Endothelial cell of umbilical vein (primary cell): ENCODE data around the gene FBXW4. TPM values are rescaled to one million over a fixed set of nuclear protein-coding genes. Genes with fewer than 3 reads are reported as not detected.

Source experiments
- BruUV-seq: library from RNA; stranded (reverse); fragments of 400-500 nt; replicated peaks from 2 replicates; lab custom pipeline; 2021; lab: Mats Ljungman, UMichigan
- CTCF ChIA-PET: fragments of 300-600, 350-600 bp; sonication (Branson Sonifier 250); formaldehyde crosslinking; loops from one replicate; lab custom pipeline; 2021; ENCODE audit warnings: antibody characterized with exemption, inconsistent platforms; lab: Charles Lee
- POLR2A ChIA-PET: fragments of 300-600, 350-600 bp; sonication (Branson Sonifier 250); formaldehyde crosslinking; loops from one replicate; lab custom pipeline; 2021; ENCODE audit warnings: antibody characterized with exemption, inconsistent platforms; lab: Charles Lee
- DNase-seq: peaks from one replicate; pipeline ENCODE4 v3.0.0-alpha.2; 2011; ENCODE audit warnings: low read depth, low spot score
- FAIRE-seq: peaks from 2 replicates; lab custom pipeline; 2011; peaks lifted over from hg19 to GRCh38; lab: Jason Lieb, UNC
- H2AFZ ChIP-seq: 2 replicates; pipeline ENCODE4 v1.6.0; 2012; ENCODE audit warnings: low read depth, low read length, control low read depth, inconsistent platforms
- H3K27ac ChIP-seq: 2 replicates; pipeline ENCODE4 v1.5.1; 2011; ENCODE audit warnings: low read depth, mild to moderate bottlenecking, control low read depth, low read length, moderate library complexity; ENCODE audit not compliant: insufficient read depth
- H3K27me3 ChIP-seq, 2 experiments: 2 replicates each; pipeline versions ENCODE4 v1.6.0 to v1.6.1; 2011; ENCODE audit warnings: low read length in 2 of 2, mixed read lengths in 1 of 2; ENCODE audit not compliant: control insufficient read depth in 2 of 2, insufficient read depth in 2 of 2
- H3K36me3 ChIP-seq, 2 experiments: 2 replicates in 1 of 2; 3 replicates in 1 of 2; pipeline ENCODE4 v1.5.1; 2011; ENCODE audit warnings: low read length in 2 of 2, mild to moderate bottlenecking in 1 of 2, moderate library complexity in 1 of 2; ENCODE audit not compliant: control insufficient read depth in 2 of 2, insufficient read depth in 2 of 2; ENCODE audit errors: extremely low read depth in 1 of 2
- H3K4me1 ChIP-seq: 3 replicates; pipeline ENCODE4 v1.5.1; 2011; ENCODE audit warnings: mild to moderate bottlenecking, low read length; ENCODE audit not compliant: control insufficient read depth, insufficient read depth; ENCODE audit errors: extremely low read depth
- H3K4me2 ChIP-seq: 2 replicates; pipeline ENCODE4 v1.6.1; 2011; ENCODE audit warnings: low read length, control low read depth, mixed read lengths; ENCODE audit not compliant: insufficient read depth
- H3K4me3 ChIP-seq, 3 experiments: fragments of 200-600 bp in 1 of 3; sonication (generic), shearing (Covaris generic) in 1 of 3; replicated peaks in 1 of 3; 2 replicates each; pipeline ENCODE4 v1.5.1; 2011 to 2016; ENCODE audit warnings: control low read depth in 3 of 3, low read length in 3 of 3, mild to moderate bottlenecking in 2 of 3, inconsistent platforms in 1 of 3, low read depth in 1 of 3, moderate library complexity in 1 of 3; ENCODE audit not compliant: insufficient read depth in 1 of 3
- H3K79me2 ChIP-seq: 2 replicates; pipeline ENCODE4 v1.6.0; 2012; ENCODE audit warnings: low read length, inconsistent platforms; ENCODE audit not compliant: control insufficient read depth, insufficient read depth
- H3K9ac ChIP-seq: replicated peaks from 2 replicates; pipeline ENCODE3; 2011; ENCODE audit warnings: low read length, control low read depth; ENCODE audit not compliant: insufficient read depth; ENCODE audit errors: extremely low read depth
- H3K9me1 ChIP-seq: replicated peaks from 3 replicates; pipeline ENCODE4 v1.6.0; 2011; ENCODE audit warnings: mild to moderate bottlenecking, low read length; ENCODE audit not compliant: control insufficient read depth, insufficient read depth; ENCODE audit errors: extremely low read depth
- H3K9me3 ChIP-seq: replicated peaks from 2 replicates; pipeline ENCODE4 v1.5.1; 2012; ENCODE audit warnings: low read length, inconsistent platforms; ENCODE audit not compliant: control insufficient read depth, insufficient read depth
- H4K20me1 ChIP-seq: replicated peaks from 2 replicates; pipeline ENCODE3; 2011; ENCODE audit warnings: mild to moderate bottlenecking, low read length; ENCODE audit not compliant: control insufficient read depth, insufficient read depth; ENCODE audit errors: extremely low read depth
- CTCF ChIP-seq, 2 donors: IDR thresholded peaks; 1 replicate in 1 of 2; 2 replicates in 1 of 2; pipeline ENCODE4 v1.5.1; 2011; ENCODE audit warnings: low read length in 2 of 2, mild to moderate bottlenecking in 2 of 2, moderate library complexity in 2 of 2, control low read depth in 1 of 2, inconsistent platforms in 1 of 2, low read depth in 1 of 2; ENCODE audit not compliant: insufficient read depth in 1 of 2; ENCODE audit errors: extremely low read depth in 1 of 2
- EZH2 ChIP-seq: IDR thresholded peaks from 2 replicates; pipeline ENCODE4 v1.6.1; 2012; ENCODE audit warnings: borderline replicate concordance, low read depth, mild to moderate bottlenecking, moderate library complexity, low read length, inconsistent platforms; ENCODE audit not compliant: severe bottlenecking
- FOS ChIP-seq: IDR thresholded peaks from 2 replicates; pipeline ENCODE4 v1.6.1; 2011; ENCODE audit warnings: mild to moderate bottlenecking, low read length, moderate library complexity, borderline replicate concordance; ENCODE audit not compliant: insufficient read depth
- GATA2 ChIP-seq: IDR thresholded peaks from 2 replicates; pipeline ENCODE4 v1.7.0; 2011; ENCODE audit warnings: low read depth, mild to moderate bottlenecking, moderate library complexity, mixed read lengths, low read length; ENCODE audit not compliant: insufficient read length, insufficient read depth
- JUN ChIP-seq: IDR thresholded peaks from 2 replicates; pipeline ENCODE4 v1.6.1; 2011; ENCODE audit warnings: borderline replicate concordance, low read depth; ENCODE audit not compliant: insufficient read length, insufficient read depth
- MAX ChIP-seq: IDR thresholded peaks from 2 replicates; pipeline ENCODE4 v1.6.1; 2011; ENCODE audit not compliant: insufficient read depth, insufficient read length
- MYC ChIP-seq: IDR thresholded peaks from one replicate; pipeline ENCODE4 v1.6.1; 2011; ENCODE audit warnings: mild to moderate bottlenecking, low read depth, low read length
- POLR2A ChIP-seq: IDR thresholded peaks from 2 replicates; pipeline ENCODE4 v1.6.1; 2012; ENCODE audit warnings: low read depth, mild to moderate bottlenecking, control low read depth, low read length
- POLR2AphosphoS5 ChIP-seq: IDR thresholded peaks from 2 replicates; pipeline ENCODE4 v1.6.1; 2012; ENCODE audit warnings: low read depth, mild to moderate bottlenecking, control low read depth, low read length, moderate library complexity; ENCODE audit not compliant: insufficient read depth
- dilution Hi-C: fragments of 300-500 bp; cut with MboI; formaldehyde crosslinking; loops from one replicate; pipeline ENCODE4 v1.15.0; 2019; ENCODE audit warnings: low sequenced_read_pairs; ENCODE audit not compliant: extremely low pct_ligation_motif_present
- intact Hi-C: fragments of 100-400 bp; cut with micrococcal nuclease; formaldehyde crosslinking; loops from one replicate; pipeline ENCODE4 v1.10.0; 2022
- polyA plus RNA-seq, 4 experiments: library from polyadenylated mRNA; depleted of rRNA in 3 of 4; stranded (reverse) in 3 of 4; unstranded in 1 of 4; fragments of >200 nt; gene quantifications; 2 replicates each; pipeline versions ENCODE4 v1.2.1 to v1.2.3, GENCODE V29; 2011 to 2012; ENCODE audit warnings: missing spikeins in 1 of 4
- total RNA-seq: library from RNA; stranded (reverse); gene quantifications from 2 replicates; pipeline ENCODE4 v1.2.3, GENCODE V29; 2021

The FBXW4 gene
- total and polyA plus RNA-seq, 2 donors (not counting 3 experiments of a cell fraction or from before 2014, with no cell fraction given), result 20.8 to 21.1 TPM

GRCh38 chr10:101616415-101617101, 78.4 kb downstream of the FBXW4 start:
- Histone ChIP-seq H3K36me3 (peaks cover 0 to 4% of the 10 kb centered on the region in 2 experiments), H3K4me2 (no peak overlapping the region), H3K9ac (no peak overlapping the region), H2AFZ (no peak overlapping the region), H3K9me3 (no peaks in the 10 kb centered on the region), H4K20me1 (no peaks in the 10 kb centered on the region), H3K4me1 (no peaks in the 10 kb centered on the region), H3K27ac (no peak overlapping the region), H3K4me3 (no peak overlapping the region), H3K9me1 (no peaks in the 10 kb centered on the region), H3K27me3 (no peaks in the 10 kb centered on the region), H3K79me2 (no peaks in the 10 kb centered on the region)
- DNase-seq, result no peak
- ChIA-PET CTCF (interaction anchor here (0.5 to 2.1 kb wide), 5 partner anchors 8 to 932 kb away, joined by 3 to 19 read pairs (median 4); no protein-coding TSS in a partner anchor), POLR2A (no interaction called here)
- TF ChIP-seq FOS (no peak), MAX (no peak), CTCF (IDR thresholded peaks at IDR 0.05; ENCODE audit: extremely low read depth in 1 of 2, insufficient read depth in 1 of 2, low read depth in 1 of 2, low read length in 2 of 2) (no peak), GATA2 (no peak), JUN (no peak), POLR2AphosphoS5 (no peak), POLR2A (no peak), EZH2 (no peak), MYC (no peak)
- intact Hi-C loops (no loop called here), dilution Hi-C loops (no loop called here)
- no TSS peak for BruUV-seq
- no peak for FAIRE-seq
